AG09309 (cell line): Measurements from ENCODE around the gene PPP1R12A.
"Not testable (repeated sequence)": the region's sequence is repeated elsewhere in the genome, so short reads cannot be mapped to it uniquely, and the experiment has no call there.

Experiments used
- DNase-seq: peaks from one replicate; pipeline ENCODE4 v3.0.0-alpha.2; 2010; ENCODE audit warnings: low read depth
- H3K4me3 ChIP-seq: 2 replicates; pipeline ENCODE4 v1.5.1; 2011; ENCODE audit warnings: mild to moderate bottlenecking, low read depth, low read length, moderate library complexity; ENCODE audit not compliant: control insufficient read depth
- TF ChIP-seq, protein P1 (sequence below): IDR thresholded peaks from 2 replicates; pipeline ENCODE4 v1.5.1; 2011; ENCODE audit warnings: mild to moderate bottlenecking, low read depth, low read length, inconsistent platforms; ENCODE audit not compliant: insufficient read depth, control insufficient read depth; ENCODE audit errors: missing control alignments

Gene PPP1R12A

DNA sequence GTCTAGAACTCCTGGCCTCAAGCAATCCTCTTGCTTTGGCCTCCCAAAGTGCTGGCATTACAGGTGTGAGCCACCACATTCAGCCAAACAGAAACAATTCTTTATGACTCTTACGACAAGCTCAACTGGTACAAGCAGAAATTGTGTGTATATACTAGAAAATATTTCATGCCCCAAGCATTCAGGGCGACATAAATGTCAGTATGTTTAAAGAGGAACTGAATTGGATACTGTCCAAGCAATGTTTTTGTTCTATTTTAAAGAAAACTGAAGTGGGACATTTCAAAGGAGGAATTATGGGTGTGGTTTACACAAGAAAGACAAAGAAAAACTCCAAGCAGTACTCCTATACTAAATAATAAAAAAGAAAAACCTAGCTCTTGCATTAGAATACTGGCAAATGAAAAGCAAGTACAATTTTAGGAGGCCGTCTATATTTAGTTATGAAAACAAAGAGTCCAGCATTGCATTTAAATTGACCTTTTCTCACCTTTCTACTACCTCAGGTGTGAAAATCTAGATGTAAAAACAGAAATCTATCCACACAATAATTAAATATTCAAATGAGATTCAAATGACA lies 48.9 kb downstream of the PPP1R12A start:
- H3K4me3 ChIP-seq = no peak overlapping the region
- TF ChIP-seq, protein P1, sequence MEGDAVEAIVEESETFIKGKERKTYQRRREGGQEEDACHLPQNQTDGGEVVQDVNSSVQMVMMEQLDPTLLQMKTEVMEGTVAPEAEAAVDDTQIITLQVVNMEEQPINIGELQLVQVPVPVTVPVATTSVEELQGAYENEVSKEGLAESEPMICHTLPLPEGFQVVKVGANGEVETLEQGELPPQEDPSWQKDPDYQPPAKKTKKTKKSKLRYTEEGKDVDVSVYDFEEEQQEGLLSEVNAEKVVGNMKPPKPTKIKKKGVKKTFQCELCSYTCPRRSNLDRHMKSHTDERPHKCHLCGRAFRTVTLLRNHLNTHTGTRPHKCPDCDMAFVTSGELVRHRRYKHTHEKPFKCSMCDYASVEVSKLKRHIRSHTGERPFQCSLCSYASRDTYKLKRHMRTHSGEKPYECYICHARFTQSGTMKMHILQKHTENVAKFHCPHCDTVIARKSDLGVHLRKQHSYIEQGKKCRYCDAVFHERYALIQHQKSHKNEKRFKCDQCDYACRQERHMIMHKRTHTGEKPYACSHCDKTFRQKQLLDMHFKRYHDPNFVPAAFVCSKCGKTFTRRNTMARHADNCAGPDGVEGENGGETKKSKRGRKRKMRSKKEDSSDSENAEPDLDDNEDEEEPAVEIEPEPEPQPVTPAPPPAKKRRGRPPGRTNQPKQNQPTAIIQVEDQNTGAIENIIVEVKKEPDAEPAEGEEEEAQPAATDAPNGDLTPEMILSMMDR = no peak
- no peak for DNase-seq

DNA sequence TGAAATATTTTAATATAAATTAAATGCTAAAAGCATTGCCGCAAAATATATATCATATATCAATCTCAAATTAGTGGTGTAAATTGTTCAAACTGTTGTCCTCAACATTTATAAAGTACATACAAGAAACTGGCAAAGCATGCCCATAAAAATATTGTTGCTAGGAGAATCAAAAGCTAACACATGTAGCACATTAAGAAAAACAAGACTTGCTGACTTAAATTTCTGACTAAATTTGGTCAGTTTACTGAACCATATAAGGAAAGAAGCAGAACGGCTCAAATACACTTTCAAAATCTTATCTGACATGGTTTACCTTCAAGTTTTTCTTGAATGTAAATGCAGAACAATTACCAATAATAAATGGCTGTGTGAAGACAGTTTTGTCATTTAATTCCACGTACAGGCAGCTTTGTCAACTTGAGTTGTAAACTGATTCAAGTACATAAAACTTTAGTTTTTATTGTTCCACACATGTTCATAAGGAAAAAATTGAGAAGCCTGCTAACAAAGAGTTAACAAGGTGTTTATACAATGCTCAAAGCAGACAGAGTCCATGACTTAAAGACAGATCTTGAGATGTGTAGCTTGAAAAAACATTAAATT lies 50.4 kb downstream of the PPP1R12A start:
- no peak overlapping the region for H3K4me3 ChIP-seq
- TF ChIP-seq, protein P1 = no peak
- DNase-seq = no peak

DNA sequence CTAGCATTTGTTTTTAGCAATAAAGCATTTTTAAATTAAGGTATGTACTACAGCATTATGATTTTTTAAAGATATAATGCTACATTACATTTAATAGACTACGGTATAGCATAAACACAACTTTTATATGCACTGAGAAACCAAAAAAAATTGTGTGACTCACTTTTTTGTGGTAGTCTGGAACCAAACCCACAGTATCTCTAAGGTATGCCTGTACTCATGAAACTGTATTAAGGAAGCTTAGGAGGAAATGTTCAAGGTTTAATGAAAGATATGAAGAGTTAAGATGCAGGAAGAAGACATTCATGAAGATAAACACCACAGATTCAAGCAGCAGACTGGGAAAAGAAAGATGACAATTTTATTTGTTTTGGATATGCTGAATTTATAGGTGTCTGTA lies 51.7 kb downstream of the PPP1R12A start:
- TF ChIP-seq, protein P1 = no peak
- no peak for DNase-seq
- H3K4me3 ChIP-seq = no peak overlapping the region

DNA sequence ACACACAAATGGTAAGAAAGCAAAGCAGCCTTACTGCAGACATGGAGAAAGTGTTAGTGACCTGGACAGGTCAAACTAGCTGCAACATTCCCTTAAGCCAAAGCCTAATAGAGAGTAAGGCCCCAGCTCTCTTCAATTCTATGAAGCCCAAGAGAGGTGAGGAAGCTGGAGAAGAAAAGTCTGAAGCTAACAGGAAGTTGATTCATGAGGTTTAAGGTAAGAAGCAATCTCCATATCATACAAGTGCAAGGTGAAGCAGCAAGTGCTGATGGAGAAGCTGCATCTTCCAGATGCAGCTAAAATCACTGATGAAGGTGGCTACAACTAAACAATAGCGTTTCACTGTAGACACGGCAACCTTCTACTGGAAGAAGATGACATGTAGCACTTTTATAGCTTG lies 53.5 kb downstream of the PPP1R12A start:
- DNase-seq = no peak
- no peak overlapping the region for H3K4me3 ChIP-seq
- TF ChIP-seq, protein P1 = no peak

DNA sequence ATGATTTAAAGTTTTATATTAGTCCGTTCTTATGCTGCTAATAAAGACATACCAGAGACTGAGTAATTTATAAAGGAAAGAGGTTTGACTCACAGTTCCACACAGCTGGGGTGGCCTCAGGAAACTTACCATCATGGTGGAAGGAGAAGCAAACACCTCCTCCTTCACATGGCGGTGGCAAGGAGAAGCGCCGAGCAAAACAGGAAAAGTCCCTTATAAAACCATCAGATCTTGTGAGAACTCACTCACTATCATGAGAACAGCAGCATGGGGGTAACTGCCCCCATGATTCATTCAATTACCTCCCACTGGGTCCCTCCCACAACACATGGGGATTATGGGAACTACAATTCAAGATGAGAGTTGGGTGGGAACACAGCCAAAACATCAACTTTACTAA lies 56.4 kb downstream of the PPP1R12A start:
- not testable (repeated sequence) for DNase-seq, H3K4me3 ChIP-seq

DNA sequence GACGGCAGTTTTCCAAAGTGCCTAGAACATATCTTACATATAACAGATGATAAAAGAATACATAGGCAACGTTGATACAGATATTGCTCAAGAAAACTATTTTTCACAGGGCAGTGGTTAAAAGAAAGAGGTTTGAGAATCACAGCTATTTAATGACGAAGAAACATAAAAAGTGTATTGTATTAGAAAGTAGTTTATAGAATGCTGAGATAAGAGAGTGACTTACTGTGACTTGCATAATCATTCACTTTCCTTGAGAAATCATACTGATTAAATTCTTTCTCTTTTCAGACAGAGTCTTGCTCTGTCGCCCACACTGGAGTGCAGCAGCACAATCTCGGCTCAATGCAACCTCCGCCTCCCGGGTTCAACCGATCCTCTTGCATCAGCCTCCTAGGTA lies 57.7 kb downstream of the PPP1R12A start:
- TF ChIP-seq, protein P1 = no peak
- DNase-seq = no peak

DNA sequence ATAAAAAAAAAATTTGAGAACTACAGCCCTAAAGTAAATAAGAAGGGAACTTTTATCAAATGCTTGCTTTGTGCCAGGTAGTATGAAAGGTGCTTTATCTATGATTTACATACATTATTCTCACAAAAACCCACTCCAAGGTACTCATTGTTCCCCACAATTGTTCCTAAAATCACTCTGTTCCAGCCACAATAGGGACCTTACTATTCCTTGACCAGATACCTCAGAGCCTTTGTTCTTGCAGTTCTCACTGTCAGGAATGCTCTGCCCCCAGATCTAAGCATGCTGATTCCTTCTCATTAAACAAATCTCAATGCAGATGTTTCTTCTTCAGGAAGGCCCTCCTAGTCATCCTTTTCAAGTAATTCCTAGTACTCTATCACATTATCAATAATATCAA lies 60.2 kb downstream of the PPP1R12A start:
- TF ChIP-seq, protein P1 = no peak
- DNase-seq = no peak
- H3K4me3 ChIP-seq = no peak overlapping the region

More for the DNA sequence above, 57.7 kb downstream of the PPP1R12A start:
- no peak overlapping the region for H3K4me3 ChIP-seq
